SK-N-SH (cell line): ENCODE results near the gene CSHL1.

ENCODE experiments used
- NFIC ChIP-seq: IDR thresholded peaks from 2 replicates; pipeline ENCODE4 v1.4.0; 2012; ENCODE audit warnings: borderline replicate concordance
- POLR2AphosphoS5 ChIP-seq: IDR thresholded peaks from 2 replicates; pipeline ENCODE4 v1.6.1; 2012; ENCODE audit warnings: low read depth, low read length
- RXRA ChIP-seq: IDR thresholded peaks from 2 replicates; pipeline ENCODE4 v1.4.0; 2012; ENCODE audit warnings: low read depth, mild to moderate bottlenecking, borderline replicate concordance
- TF ChIP-seq, protein P1 (sequence below): fragments of 200-600 bp; sonication (generic); IDR thresholded peaks from 2 replicates; pipeline ENCODE4 v1.6.1; 2017; ENCODE audit warnings: antibody characterized with exemption, mild to moderate bottlenecking, moderate library complexity
- TF ChIP-seq, protein P2 (sequence below): fragments of 150-350 bp; IDR thresholded peaks from 2 replicates; pipeline ENCODE4 v1.6.1; 2016; ENCODE audit warnings: mild to moderate bottlenecking, low read depth, low read length
- TF ChIP-seq, protein P3 (sequence below): IDR thresholded peaks from 2 replicates; pipeline ENCODE4 v1.4.0; 2012; ENCODE audit warnings: low read depth, borderline replicate concordance

DNA sequence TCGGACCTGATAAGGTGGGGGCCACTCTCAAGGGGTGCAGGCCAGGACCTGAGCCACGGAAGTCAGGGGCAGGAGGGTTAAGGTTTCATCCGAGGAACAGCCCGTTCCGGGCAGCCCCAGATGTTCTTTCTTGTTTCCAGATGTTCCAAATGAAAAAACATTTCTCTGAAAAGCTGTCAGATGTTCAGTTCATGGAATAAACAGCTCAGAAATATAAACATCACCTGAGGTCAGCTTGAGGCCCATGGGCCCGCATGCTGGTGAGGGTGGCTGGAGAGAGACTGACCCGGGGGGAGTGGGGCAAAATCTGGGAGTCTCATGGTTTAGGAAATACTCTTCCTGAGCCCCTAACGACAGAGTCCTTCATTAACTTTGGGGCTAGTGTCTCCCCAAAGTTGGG lies 22.5 kb upstream of the CSHL1 start:
- TF ChIP-seq, protein P1, sequence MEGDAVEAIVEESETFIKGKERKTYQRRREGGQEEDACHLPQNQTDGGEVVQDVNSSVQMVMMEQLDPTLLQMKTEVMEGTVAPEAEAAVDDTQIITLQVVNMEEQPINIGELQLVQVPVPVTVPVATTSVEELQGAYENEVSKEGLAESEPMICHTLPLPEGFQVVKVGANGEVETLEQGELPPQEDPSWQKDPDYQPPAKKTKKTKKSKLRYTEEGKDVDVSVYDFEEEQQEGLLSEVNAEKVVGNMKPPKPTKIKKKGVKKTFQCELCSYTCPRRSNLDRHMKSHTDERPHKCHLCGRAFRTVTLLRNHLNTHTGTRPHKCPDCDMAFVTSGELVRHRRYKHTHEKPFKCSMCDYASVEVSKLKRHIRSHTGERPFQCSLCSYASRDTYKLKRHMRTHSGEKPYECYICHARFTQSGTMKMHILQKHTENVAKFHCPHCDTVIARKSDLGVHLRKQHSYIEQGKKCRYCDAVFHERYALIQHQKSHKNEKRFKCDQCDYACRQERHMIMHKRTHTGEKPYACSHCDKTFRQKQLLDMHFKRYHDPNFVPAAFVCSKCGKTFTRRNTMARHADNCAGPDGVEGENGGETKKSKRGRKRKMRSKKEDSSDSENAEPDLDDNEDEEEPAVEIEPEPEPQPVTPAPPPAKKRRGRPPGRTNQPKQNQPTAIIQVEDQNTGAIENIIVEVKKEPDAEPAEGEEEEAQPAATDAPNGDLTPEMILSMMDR = no peak
- TF ChIP-seq RXRA (no peak), POLR2AphosphoS5 (no peak), NFIC (no peak)
- TF ChIP-seq, protein P2, sequence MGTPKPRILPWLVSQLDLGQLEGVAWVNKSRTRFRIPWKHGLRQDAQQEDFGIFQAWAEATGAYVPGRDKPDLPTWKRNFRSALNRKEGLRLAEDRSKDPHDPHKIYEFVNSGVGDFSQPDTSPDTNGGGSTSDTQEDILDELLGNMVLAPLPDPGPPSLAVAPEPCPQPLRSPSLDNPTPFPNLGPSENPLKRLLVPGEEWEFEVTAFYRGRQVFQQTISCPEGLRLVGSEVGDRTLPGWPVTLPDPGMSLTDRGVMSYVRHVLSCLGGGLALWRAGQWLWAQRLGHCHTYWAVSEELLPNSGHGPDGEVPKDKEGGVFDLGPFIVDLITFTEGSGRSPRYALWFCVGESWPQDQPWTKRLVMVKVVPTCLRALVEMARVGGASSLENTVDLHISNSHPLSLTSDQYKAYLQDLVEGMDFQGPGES = no peak
- TF ChIP-seq, protein P3, sequence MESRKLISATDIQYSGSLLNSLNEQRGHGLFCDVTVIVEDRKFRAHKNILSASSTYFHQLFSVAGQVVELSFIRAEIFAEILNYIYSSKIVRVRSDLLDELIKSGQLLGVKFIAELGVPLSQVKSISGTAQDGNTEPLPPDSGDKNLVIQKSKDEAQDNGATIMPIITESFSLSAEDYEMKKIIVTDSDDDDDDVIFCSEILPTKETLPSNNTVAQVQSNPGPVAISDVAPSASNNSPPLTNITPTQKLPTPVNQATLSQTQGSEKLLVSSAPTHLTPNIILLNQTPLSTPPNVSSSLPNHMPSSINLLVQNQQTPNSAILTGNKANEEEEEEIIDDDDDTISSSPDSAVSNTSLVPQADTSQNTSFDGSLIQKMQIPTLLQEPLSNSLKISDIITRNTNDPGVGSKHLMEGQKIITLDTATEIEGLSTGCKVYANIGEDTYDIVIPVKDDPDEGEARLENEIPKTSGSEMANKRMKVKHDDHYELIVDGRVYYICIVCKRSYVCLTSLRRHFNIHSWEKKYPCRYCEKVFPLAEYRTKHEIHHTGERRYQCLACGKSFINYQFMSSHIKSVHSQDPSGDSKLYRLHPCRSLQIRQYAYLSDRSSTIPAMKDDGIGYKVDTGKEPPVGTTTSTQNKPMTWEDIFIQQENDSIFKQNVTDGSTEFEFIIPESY = no peak
